Esophagus muscularis mucosa (tissue), 4 donors: ENCODE data around the gene CSTB. TPM values are rescaled to one million over a fixed set of nuclear protein-coding genes. Genes with fewer than 3 reads are reported as not detected.

ENCODE experiments used
- DNase-seq: peaks from one replicate; pipeline ENCODE4 v3.0.0-alpha.2; 2017; ENCODE audit errors: extremely low spot score
- H3K27ac ChIP-seq, 4 donors: fragments of 200-600 bp; sonication (generic); replicated peaks in 1 of 4; 1 replicate in 3 of 4; 2 replicates in 1 of 4; pipeline ENCODE4 v1.5.1; 2016 to 2019; ENCODE audit warnings: mild to moderate bottlenecking in 1 of 4
- H3K27me3 ChIP-seq, 4 donors: fragments of 200-600 bp; sonication (generic); one replicate each; pipeline versions ENCODE4 v1.5.1 to v1.6.0; 2016 to 2019
- H3K36me3 ChIP-seq, 4 donors: fragments of 200-600 bp; sonication (generic); one replicate each; pipeline ENCODE4 v1.5.1; 2016 to 2019
- H3K4me1 ChIP-seq, 4 donors: fragments of 200-600 bp; sonication (generic); one replicate each; pipeline ENCODE4 v1.5.1; 2016 to 2019
- H3K4me3 ChIP-seq, 4 donors: fragments of 200-600 bp; sonication (generic); 1 replicate in 2 of 4; 2 replicates in 2 of 4; pipeline ENCODE4 v1.5.1; 2016 to 2019; ENCODE audit warnings: mild to moderate bottlenecking in 4 of 4, moderate library complexity in 1 of 4
- H3K9me3 ChIP-seq, 4 donors: fragments of 200-600 bp; sonication (generic); 1 replicate in 3 of 4; 2 replicates in 1 of 4; pipeline ENCODE4 v1.5.1; 2016 to 2019
- EP300 ChIP-seq: sonication (generic); formaldehyde crosslinking; IDR thresholded peaks from one replicate; pipeline ENCODE4 v1.6.1; 2017; ENCODE audit warnings: antibody characterized with exemption
- POLR2A ChIP-seq: fragments of 450-650 bp; IDR thresholded peaks from one replicate; pipeline ENCODE4 v1.6.1; 2017; ENCODE audit warnings: antibody characterized with exemption, moderate library complexity, mild to moderate bottlenecking, low read depth
- POLR2AphosphoS5 ChIP-seq, 2 donors: sonication (generic); formaldehyde crosslinking; IDR thresholded peaks; one replicate each; pipeline ENCODE4 v1.6.1; 2017; ENCODE audit warnings: antibody characterized with exemption in 2 of 2
- WGBS: methylation state at CpG from one replicate; pipeline ENCODE4 v1.1.5; 2018; 5-methylcytosine and 5-hydroxymethylcytosine counted together
- intact Hi-C: fragments of 100-400 bp; cut with DNase I; formaldehyde crosslinking; loops from one replicate; pipeline ENCODE4 v1.15.1; 2023
- total RNA-seq, 4 donors: library from RNA; depleted of rRNA; stranded (reverse); fragments of >200 nt; gene quantifications; one replicate each; pipeline versions ENCODE4 v1.1.0 to v1.2.1, GENCODE V29; 2016
- TF ChIP-seq, protein P1 (sequence below), 3 experiments: fragments of 200-600 bp in 2 of 3; fragments of 450-650 bp in 1 of 3; sonication (generic) in 2 of 3; IDR thresholded peaks; one replicate each; pipeline ENCODE4 v1.5.1; 2017 to 2019; ENCODE audit warnings: antibody characterized with exemption in 3 of 3, mild to moderate bottlenecking in 2 of 3, moderate library complexity in 1 of 3

The CSTB gene
- total RNA-seq, 4 donors from 2014 or later, result 5.0 to 21.1 (median 8.1) TPM

DNA sequence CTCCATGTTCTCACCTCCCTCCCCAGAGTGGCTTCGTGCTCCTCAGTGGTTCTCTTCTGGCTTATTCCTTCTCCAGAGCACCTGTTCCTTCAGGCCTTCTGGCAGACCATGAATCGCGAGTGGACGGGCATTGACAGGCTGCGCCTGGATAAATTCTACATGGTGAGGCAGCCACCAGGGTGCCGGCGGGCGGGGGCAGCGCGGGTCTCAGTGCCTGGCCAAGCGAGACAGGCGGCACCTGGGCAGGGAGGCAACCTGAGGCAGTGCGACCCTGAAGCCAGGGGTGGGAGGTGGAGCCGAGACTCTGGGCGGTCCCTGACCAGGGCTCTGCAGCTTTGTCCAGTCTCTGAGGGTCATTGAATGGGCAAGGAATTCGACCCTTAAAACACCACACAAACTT, 17.1 kb upstream of the CSTB start:
- Histone ChIP-seq H3K4me1 (peaks cover 12 to 26% (median 23%) of the 10 kb centered on the region in 4 donors), H3K9me3 (no peaks in the 10 kb centered on the region), H3K4me3 (no peak overlapping the region), H3K27me3 (no peaks in the 10 kb centered on the region), H3K27ac (no peak overlapping the region), H3K36me3 (peaks cover 43 to 72% (median 69%) of the 10 kb centered on the region in 4 donors)
- TF ChIP-seq POLR2A (no peak), POLR2AphosphoS5 (IDR thresholded peaks at IDR 0.05) (no peak), EP300 (no peak)
- TF ChIP-seq, protein P1, sequence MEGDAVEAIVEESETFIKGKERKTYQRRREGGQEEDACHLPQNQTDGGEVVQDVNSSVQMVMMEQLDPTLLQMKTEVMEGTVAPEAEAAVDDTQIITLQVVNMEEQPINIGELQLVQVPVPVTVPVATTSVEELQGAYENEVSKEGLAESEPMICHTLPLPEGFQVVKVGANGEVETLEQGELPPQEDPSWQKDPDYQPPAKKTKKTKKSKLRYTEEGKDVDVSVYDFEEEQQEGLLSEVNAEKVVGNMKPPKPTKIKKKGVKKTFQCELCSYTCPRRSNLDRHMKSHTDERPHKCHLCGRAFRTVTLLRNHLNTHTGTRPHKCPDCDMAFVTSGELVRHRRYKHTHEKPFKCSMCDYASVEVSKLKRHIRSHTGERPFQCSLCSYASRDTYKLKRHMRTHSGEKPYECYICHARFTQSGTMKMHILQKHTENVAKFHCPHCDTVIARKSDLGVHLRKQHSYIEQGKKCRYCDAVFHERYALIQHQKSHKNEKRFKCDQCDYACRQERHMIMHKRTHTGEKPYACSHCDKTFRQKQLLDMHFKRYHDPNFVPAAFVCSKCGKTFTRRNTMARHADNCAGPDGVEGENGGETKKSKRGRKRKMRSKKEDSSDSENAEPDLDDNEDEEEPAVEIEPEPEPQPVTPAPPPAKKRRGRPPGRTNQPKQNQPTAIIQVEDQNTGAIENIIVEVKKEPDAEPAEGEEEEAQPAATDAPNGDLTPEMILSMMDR (IDR thresholded peaks at IDR 0.05), result no peak
- DNase-seq, result no peak
- intact Hi-C loops, result loop anchor here (5.0 kb wide), 1 partner anchor 76 kb away; the partner anchor contains the start of gene PDXK
- 95% methylated on average over 5 of the region's 16 CpGs for WGBS

DNA sequence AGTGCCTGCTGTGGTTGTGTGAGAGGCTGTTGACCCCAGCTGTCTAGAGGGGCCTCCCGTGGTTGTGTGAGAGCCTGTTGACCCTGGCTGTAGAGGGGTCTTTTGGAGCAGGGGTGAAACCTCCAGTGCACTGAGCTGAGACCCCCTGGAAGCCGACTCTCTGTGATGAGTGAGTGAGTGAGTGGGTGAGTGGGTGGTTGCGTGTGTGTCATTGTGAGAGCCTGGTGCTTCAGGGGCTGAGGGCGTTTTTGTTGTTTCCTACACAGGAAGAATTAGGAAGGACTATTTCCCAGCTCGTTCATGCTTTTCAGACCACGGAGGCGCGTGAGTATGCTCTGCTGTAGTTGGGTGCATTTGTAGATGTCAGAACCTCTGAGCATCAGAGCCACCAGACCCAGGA, 16.3 kb upstream of the CSTB start:
- Histone ChIP-seq H3K27ac (no peak overlapping the region), H3K27me3 (no peaks in the 10 kb centered on the region), H3K9me3 (no peaks in the 10 kb centered on the region), H3K4me1 (peaks cover 12 to 26% (median 23%) of the 10 kb centered on the region in 4 donors), H3K4me3 (no peak overlapping the region), H3K36me3 (peaks cover 34 to 63% (median 61%) of the 10 kb centered on the region in 4 donors)
- DNase-seq, result no peak
- 95% methylated on average over 7 of the region's 8 CpGs for whole genome bisulfite sequencing
- TF ChIP-seq POLR2AphosphoS5 (IDR thresholded peaks at IDR 0.05), result no peak
- TF ChIP-seq EP300, result no peak
- TF ChIP-seq, protein P1 (IDR thresholded peaks at IDR 0.05), result no peak
- TF ChIP-seq POLR2A, result no peak
- intact Hi-C loops, result loop anchor here (5.0 kb wide), 1 partner anchor 75 kb away; the partner anchor contains the start of gene PDXK

DNA sequence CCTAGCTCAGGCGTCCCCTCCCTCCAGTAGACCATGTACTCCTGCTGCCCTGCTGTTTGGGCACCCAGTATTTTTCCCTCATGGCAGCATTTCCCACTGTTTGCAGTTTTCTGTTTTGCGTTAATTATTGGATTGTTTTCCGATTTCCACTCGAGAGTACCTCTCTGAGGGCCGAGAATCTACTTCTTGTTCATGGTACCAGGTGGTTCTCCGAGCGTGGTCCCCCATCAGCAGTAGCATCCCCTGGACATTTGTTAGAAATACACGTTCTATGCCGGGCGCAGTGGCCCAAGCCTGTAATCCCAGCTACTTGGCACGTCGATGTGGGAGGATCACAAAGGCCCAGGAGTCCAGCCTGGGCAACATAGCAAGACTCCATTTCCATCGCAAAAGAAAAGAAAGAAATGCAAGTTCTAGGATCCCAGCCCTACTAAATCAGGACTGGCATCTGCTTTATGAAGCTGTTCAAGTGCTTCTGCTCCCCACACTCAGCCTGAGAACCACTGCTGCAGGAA, 14.0 kb upstream of the CSTB start:
- peak overlapping the region; percentile 86 to 96 (median 95) for H3K4me3 ChIP-seq
- H3K36me3 ChIP-seq, result peaks cover 11 to 40% (median 37%) of the 10 kb centered on the region in 4 donors
- H3K4me1 ChIP-seq, result peaks cover 12 to 26% (median 23%) of the 10 kb centered on the region in 4 donors
- 15% methylated on average over 13 of the region's 13 CpGs for WGBS
- no peaks in the 10 kb centered on the region for H3K9me3 ChIP-seq
- TF ChIP-seq, protein P1 (IDR thresholded peaks at IDR 0.05), result no peak
- TF ChIP-seq POLR2A (no peak), EP300 (no peak), POLR2AphosphoS5 (IDR thresholded peaks at IDR 0.05) (no peak)
- peak overlapping the region; percentile 85 to 90 (median 87) for H3K27ac ChIP-seq
- H3K27me3 ChIP-seq, result no peaks in the 10 kb centered on the region
- intact Hi-C loops, result loop anchor here (5.0 kb wide), 1 partner anchor 73 kb away; the partner anchor contains the start of gene PDXK
- no peak for DNase-seq

DNA sequence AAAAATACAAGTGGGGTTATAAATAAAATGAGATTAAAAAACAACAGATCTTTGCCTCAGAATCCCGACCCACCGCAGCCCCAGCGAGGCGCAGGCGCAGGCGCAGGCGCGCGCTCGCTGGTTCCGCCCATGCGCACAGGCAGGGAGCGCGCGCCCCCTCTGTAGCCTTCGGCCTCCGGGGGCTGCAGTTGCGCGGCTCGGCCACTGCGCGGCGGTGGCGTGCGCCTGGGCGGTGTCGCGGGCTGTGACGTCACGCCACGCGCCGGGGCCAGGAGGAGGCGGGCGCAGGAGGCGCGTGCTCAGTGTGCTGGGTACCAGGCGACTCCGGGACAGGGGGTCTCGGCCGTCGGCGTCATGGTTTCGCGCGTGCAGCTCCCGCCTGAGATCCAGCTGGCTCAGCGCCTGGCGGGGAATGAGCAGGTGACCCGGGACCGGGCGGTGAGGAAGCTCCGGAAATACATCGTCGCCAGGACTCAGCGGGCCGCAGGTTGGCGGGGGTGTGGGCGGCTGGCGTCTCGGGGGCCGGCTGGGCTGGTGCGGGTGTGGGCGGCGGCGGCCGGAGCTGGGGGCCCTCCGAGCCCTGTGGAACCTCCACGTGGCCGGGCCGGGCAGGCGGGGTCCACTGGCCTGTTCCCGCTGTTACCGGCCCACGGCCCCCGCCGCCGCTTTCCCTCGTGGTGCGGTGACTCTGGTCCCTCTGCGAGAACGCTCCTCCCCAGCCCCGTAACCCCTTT, 13.3 kb upstream of the CSTB start, which contains the start of gene RRP1:
Gene RRP1, plus strand, starts transcription at position 302 of the 734 bp plus-strand sequence. Its CDS starts 53 bp downstream, at position 355.
- TF ChIP-seq, protein P1 (IDR thresholded peaks at IDR 0.05), result peak in 2 of 3 experiments; percentile 100
- no peak for TF ChIP-seq POLR2A
- peak; percentile 90 for TF ChIP-seq POLR2AphosphoS5 (IDR thresholded peaks at IDR 0.05)
- TF ChIP-seq EP300, result no peak
- peaks cover 8 to 34% (median 31%) of the 10 kb centered on the region in 4 donors for H3K36me3 ChIP-seq
- H3K4me3 ChIP-seq, result peak within 1 kb of the TSS; percentile 86 to 96 (median 95)
- no peaks in the 10 kb centered on the region for H3K27me3 ChIP-seq
- no peaks in the 10 kb centered on the region for H3K9me3 ChIP-seq
- WGBS, result under 1% methylated on average over 39 of the region's 83 CpGs
- peak; percentile 96 for DNase-seq
- peak within 1 kb of the TSS; percentile 85 to 90 (median 87) for H3K27ac ChIP-seq
- peaks cover 12 to 26% (median 23%) of the 10 kb centered on the region in 4 donors for H3K4me1 ChIP-seq
- intact Hi-C loops, result loop anchor here (5.0 kb wide), 1 partner anchor 72 kb away; the partner anchor contains the start of gene PDXK
